SK-N-SH treated with all-trans-retinoic acid at 6 μM for 48 hours (cell line): ENCODE data around the gene ADAMTSL3.

ENCODE experiments used
- ATAC-seq: fragments of 200-7000 bp; cut with Tn5 transposase; 3 replicates; pipeline ENCODE4 v1.9.1; 2020; ENCODE audit warnings: mild to moderate bottlenecking, moderate library complexity
- ARNTL ChIP-seq: fragments of 450-650 bp; formaldehyde crosslinking; IDR thresholded peaks from 2 replicates; pipeline ENCODE4 v1.5.0; 2020; ENCODE audit warnings: low read depth, mild to moderate bottlenecking, moderate library complexity, borderline replicate concordance
- BACH2 ChIP-seq: fragments of 250-450 bp; sonication (Bioruptor Pico); IDR thresholded peaks from 2 replicates; pipeline ENCODE4 v1.9.0; 2021; ENCODE audit warnings: mild to moderate bottlenecking, borderline replicate concordance
- CSDC2 ChIP-seq: fragments of 250-450 bp; sonication (Bioruptor Pico); IDR thresholded peaks from 2 replicates; pipeline ENCODE4 v1.5.0; 2020; ENCODE audit warnings: mild to moderate bottlenecking, moderate library complexity
- ESRRG ChIP-seq: fragments of 250-450 bp; sonication (Bioruptor Pico); IDR thresholded peaks from 2 replicates; pipeline ENCODE4 v1.6.1; 2021; ENCODE audit warnings: mild to moderate bottlenecking
- GLIS3 ChIP-seq: fragments of 250-450 bp; sonication (Bioruptor Pico); IDR thresholded peaks from 2 replicates; pipeline ENCODE4 v1.5.0; 2020; ENCODE audit warnings: mild to moderate bottlenecking, moderate library complexity
- ISL1 ChIP-seq: fragments of 250-450 bp; sonication (Bioruptor Pico); IDR thresholded peaks from 2 replicates; pipeline ENCODE4 v2.1.2; 2022; ENCODE audit warnings: mild to moderate bottlenecking, moderate library complexity
- PPARA ChIP-seq: fragments of 250-450 bp; sonication (Bioruptor Pico); IDR thresholded peaks from 2 replicates; pipeline ENCODE4 v1.5.0; 2020; ENCODE audit warnings: mild to moderate bottlenecking, borderline replicate concordance
- RARB ChIP-seq: fragments of 250-450 bp; sonication (Bioruptor Pico); IDR thresholded peaks from 2 replicates; pipeline ENCODE4 v1.8.0; 2021; ENCODE audit warnings: mild to moderate bottlenecking, moderate library complexity
- TCF4 ChIP-seq: fragments of 250-450 bp; sonication (Bioruptor Pico); IDR thresholded peaks from 2 replicates; pipeline ENCODE4 v1.8.0; 2021; ENCODE audit warnings: mild to moderate bottlenecking, moderate library complexity, borderline replicate concordance
- TOX ChIP-seq: fragments of 250-450 bp; sonication (Bioruptor Pico); IDR thresholded peaks from 2 replicates; pipeline ENCODE4 v1.8.0; 2021; ENCODE audit warnings: mild to moderate bottlenecking, moderate library complexity, borderline replicate concordance
- ZC3H10 ChIP-seq: fragments of 250-450 bp; sonication (Bioruptor Pico); IDR thresholded peaks from 2 replicates; pipeline ENCODE4 v1.5.1; 2021; ENCODE audit warnings: mild to moderate bottlenecking, moderate library complexity
- ZFP3 ChIP-seq: fragments of 250-450 bp; sonication (Bioruptor Pico); IDR thresholded peaks from 2 replicates; pipeline ENCODE4 v1.5.0; 2020; ENCODE audit warnings: mild to moderate bottlenecking, moderate library complexity
- ZNF70 ChIP-seq: fragments of 450-650 bp; formaldehyde crosslinking; IDR thresholded peaks from 2 replicates; pipeline ENCODE4 v1.5.0; 2020; ENCODE audit warnings: mild to moderate bottlenecking, moderate library complexity
- ZNF8 ChIP-seq: fragments of 450-650 bp; formaldehyde crosslinking; IDR thresholded peaks from 2 replicates; pipeline ENCODE4 v1.5.0; 2020; ENCODE audit warnings: mild to moderate bottlenecking, moderate library complexity
- TF ChIP-seq, protein P1 (sequence below): fragments of 250-450 bp; sonication (Bioruptor Pico); IDR thresholded peaks from 2 replicates; pipeline ENCODE4 v1.5.0; 2020; ENCODE audit warnings: mild to moderate bottlenecking, moderate library complexity
- TF ChIP-seq, protein P2 (sequence below): fragments of 250-450 bp; sonication (Bioruptor Pico); IDR thresholded peaks from 2 replicates; pipeline ENCODE4 v1.8.0; 2021; ENCODE audit warnings: low read depth, mild to moderate bottlenecking, moderate library complexity, borderline replicate concordance
- TF ChIP-seq, protein P3 (sequence below): fragments of 250-450 bp; sonication (Bioruptor Pico); IDR thresholded peaks from 2 replicates; pipeline ENCODE4 v1.8.0; 2020; ENCODE audit warnings: mild to moderate bottlenecking, moderate library complexity, borderline replicate concordance
- TF ChIP-seq, protein P4 (sequence below): fragments of 250-450 bp; sonication (Bioruptor Pico); IDR thresholded peaks from 2 replicates; pipeline ENCODE4 v1.5.1; 2020; ENCODE audit warnings: low read depth, mild to moderate bottlenecking, moderate library complexity
- TF ChIP-seq, protein P5 (sequence below): fragments of 250-450 bp; sonication (Bioruptor Pico); IDR thresholded peaks from 2 replicates; pipeline ENCODE4 v1.5.1; 2021; ENCODE audit warnings: mild to moderate bottlenecking, moderate library complexity

The ADAMTSL3 gene

DNA sequence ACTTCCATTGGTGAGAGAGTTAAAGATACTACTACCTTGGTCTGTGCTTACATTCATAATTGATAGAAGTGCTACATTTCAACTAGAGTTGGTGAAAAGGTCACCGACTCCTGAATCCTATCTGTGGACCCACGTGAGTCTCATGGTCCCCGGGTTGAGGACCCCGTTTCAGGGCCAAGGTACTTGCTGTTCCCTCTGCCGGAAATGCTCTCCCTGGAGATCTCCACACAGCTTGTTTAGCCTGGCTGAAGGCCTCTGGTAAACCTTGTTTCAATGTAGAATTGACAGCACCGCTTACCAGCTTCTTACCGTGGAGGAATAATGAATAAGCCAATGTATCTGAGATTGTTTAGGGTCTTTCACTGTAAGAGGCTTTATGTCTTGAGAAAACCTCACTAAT is 355.7 kb downstream of the ADAMTSL3 start:
- TF ChIP-seq ZNF8 (no peak), ARNTL (no peak), GLIS3 (no peak), TOX (CRISPR knock-in tag) (no peak), ISL1 (CRISPR knock-in tag) (no peak), ESRRG (CRISPR knock-in tag) (no peak), ZFP3 (CRISPR knock-in tag) (no peak), RARB (CRISPR knock-in tag) (no peak), CSDC2 (no peak), PPARA (CRISPR knock-in tag) (no peak), TCF4 (CRISPR knock-in tag) (no peak), ZNF70 (CRISPR knock-in tag) (no peak), BACH2 (CRISPR knock-in tag) (no peak)
- TF ChIP-seq, protein P1, sequence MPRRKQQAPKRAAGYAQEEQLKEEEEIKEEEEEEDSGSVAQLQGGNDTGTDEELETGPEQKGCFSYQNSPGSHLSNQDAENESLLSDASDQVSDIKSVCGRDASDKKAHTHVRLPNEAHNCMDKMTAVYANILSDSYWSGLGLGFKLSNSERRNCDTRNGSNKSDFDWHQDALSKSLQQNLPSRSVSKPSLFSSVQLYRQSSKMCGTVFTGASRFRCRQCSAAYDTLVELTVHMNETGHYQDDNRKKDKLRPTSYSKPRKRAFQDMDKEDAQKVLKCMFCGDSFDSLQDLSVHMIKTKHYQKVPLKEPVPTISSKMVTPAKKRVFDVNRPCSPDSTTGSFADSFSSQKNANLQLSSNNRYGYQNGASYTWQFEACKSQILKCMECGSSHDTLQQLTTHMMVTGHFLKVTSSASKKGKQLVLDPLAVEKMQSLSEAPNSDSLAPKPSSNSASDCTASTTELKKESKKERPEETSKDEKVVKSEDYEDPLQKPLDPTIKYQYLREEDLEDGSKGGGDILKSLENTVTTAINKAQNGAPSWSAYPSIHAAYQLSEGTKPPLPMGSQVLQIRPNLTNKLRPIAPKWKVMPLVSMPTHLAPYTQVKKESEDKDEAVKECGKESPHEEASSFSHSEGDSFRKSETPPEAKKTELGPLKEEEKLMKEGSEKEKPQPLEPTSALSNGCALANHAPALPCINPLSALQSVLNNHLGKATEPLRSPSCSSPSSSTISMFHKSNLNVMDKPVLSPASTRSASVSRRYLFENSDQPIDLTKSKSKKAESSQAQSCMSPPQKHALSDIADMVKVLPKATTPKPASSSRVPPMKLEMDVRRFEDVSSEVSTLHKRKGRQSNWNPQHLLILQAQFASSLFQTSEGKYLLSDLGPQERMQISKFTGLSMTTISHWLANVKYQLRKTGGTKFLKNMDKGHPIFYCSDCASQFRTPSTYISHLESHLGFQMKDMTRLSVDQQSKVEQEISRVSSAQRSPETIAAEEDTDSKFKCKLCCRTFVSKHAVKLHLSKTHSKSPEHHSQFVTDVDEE (CRISPR knock-in tag), result no peak
- TF ChIP-seq, protein P2, sequence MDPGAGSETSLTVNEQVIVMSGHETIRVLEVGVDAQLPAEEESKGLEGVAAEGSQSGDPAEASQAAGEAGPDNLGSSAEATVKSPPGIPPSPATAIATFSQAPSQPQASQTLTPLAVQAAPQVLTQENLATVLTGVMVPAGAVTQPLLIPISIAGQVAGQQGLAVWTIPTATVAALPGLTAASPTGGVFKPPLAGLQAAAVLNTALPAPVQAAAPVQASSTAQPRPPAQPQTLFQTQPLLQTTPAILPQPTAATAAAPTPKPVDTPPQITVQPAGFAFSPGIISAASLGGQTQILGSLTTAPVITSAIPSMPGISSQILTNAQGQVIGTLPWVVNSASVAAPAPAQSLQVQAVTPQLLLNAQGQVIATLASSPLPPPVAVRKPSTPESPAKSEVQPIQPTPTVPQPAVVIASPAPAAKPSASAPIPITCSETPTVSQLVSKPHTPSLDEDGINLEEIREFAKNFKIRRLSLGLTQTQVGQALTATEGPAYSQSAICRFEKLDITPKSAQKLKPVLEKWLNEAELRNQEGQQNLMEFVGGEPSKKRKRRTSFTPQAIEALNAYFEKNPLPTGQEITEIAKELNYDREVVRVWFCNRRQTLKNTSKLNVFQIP, result no peak
- TF ChIP-seq, protein P3, sequence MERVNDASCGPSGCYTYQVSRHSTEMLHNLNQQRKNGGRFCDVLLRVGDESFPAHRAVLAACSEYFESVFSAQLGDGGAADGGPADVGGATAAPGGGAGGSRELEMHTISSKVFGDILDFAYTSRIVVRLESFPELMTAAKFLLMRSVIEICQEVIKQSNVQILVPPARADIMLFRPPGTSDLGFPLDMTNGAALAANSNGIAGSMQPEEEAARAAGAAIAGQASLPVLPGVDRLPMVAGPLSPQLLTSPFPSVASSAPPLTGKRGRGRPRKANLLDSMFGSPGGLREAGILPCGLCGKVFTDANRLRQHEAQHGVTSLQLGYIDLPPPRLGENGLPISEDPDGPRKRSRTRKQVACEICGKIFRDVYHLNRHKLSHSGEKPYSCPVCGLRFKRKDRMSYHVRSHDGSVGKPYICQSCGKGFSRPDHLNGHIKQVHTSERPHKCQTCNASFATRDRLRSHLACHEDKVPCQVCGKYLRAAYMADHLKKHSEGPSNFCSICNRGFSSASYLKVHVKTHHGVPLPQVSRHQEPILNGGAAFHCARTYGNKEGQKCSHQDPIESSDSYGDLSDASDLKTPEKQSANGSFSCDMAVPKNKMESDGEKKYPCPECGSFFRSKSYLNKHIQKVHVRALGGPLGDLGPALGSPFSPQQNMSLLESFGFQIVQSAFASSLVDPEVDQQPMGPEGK (CRISPR knock-in tag), result no peak
- TF ChIP-seq, protein P4, sequence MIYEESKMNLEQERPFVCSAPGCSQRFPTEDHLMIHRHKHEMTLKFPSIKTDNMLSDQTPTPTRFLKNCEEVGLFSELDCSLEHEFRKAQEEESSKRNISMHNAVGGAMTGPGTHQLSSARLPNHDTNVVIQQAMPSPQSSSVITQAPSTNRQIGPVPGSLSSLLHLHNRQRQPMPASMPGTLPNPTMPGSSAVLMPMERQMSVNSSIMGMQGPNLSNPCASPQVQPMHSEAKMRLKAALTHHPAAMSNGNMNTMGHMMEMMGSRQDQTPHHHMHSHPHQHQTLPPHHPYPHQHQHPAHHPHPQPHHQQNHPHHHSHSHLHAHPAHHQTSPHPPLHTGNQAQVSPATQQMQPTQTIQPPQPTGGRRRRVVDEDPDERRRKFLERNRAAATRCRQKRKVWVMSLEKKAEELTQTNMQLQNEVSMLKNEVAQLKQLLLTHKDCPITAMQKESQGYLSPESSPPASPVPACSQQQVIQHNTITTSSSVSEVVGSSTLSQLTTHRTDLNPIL (CRISPR knock-in tag), result no peak
- TF ChIP-seq, protein P5, sequence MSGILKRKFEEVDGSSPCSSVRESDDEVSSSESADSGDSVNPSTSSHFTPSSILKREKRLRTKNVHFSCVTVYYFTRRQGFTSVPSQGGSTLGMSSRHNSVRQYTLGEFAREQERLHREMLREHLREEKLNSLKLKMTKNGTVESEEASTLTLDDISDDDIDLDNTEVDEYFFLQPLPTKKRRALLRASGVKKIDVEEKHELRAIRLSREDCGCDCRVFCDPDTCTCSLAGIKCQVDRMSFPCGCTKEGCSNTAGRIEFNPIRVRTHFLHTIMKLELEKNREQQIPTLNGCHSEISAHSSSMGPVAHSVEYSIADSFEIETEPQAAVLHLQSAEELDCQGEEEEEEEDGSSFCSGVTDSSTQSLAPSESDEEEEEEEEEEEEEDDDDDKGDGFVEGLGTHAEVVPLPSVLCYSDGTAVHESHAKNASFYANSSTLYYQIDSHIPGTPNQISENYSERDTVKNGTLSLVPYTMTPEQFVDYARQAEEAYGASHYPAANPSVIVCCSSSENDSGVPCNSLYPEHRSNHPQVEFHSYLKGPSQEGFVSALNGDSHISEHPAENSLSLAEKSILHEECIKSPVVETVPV (CRISPR knock-in tag), result no peak
- ATAC-seq, result no peak

DNA sequence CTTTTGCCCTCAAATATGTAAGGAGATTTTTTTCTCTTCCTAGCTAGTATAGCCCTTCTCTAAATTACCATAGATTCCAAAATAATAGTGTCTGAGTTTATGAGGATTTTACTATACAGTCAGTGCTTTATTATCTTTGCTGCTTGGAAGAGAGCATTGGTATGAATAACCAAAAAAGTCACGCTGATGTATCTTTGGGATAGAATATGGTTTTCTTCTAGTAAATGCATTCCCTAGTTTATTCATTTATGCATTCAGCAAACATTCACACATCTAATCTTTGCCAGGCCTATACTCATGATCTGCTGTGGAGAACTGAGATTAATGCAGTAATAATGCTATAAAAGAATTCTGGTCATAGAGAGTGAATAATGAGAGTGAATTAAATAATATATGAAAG is 356.3 kb downstream of the ADAMTSL3 start:
- ATAC-seq, result no peak

DNA sequence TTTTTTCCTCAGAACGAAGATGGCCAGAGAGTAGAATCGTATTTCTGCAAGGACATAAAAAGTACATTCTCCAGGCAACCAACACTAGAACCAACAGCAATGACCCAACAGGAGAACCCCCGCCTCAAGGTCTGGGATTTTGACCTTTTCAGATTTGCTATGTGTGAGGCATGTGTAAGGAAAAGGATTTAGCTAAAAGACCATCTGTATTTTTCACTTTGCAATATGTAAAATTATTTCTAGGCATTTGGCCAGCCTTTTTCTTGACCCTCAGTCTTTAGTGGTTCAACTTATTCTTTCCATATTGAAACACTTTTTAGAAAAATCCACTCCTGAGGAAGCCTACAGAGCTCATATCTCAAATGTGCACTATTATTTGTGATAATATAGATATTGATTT is 362.4 kb downstream of the ADAMTSL3 start:
- no peak for TF ChIP-seq ZC3H10 (CRISPR knock-in tag)
- TF ChIP-seq, protein P5 (CRISPR knock-in tag), result no peak
- no peak for ATAC-seq

More for the DNA sequence above, 356.3 kb downstream of the ADAMTSL3 start:
- no peak for TF ChIP-seq RARB (CRISPR knock-in tag)
- TF ChIP-seq, protein P4 (CRISPR knock-in tag), result no peak
